KOPT-K1 (cell line): ENCODE measurements around the gene SH3BP4.

Source experiments
- H3K27ac ChIP-seq: fragments of 200-600 bp; sonication (generic); 2 replicates; pipeline ENCODE4 v1.5.1; 2016; ENCODE audit warnings: antibody characterized with exemption, mild to moderate bottlenecking, low read depth, low read length; ENCODE audit not compliant: poor library complexity, severe bottlenecking
- H3K36me3 ChIP-seq: fragments of 200-600 bp; sonication (generic); 2 replicates; pipeline ENCODE4 v1.5.1; 2017; ENCODE audit warnings: antibody characterized with exemption, mild to moderate bottlenecking, low read length, moderate library complexity; ENCODE audit not compliant: insufficient read depth
- H3K9me3 ChIP-seq: fragments of 200-600 bp; sonication (generic); 2 replicates; pipeline ENCODE4 v1.5.1; 2017; ENCODE audit warnings: antibody characterized with exemption, low read length, mild to moderate bottlenecking; ENCODE audit not compliant: insufficient read depth, poor library complexity, severe bottlenecking

SH3BP4 gene

GRCh38 chr2:234930397-234930796, 21.4 kb upstream of the SH3BP4 start:
- Histone ChIP-seq H3K9me3 (no peaks in the 10 kb centered on the region), H3K27ac (no peak overlapping the region), H3K36me3 (no peaks in the 10 kb centered on the region)

- H3K27ac ChIP-seq, result no peak overlapping the region
- H3K9me3 ChIP-seq, result no peaks in the 10 kb centered on the region
- H3K36me3 ChIP-seq, result no peaks in the 10 kb centered on the region
Measured at GRCh38 chr2:234931371-234931770, 20.4 kb upstream of the SH3BP4 start.

GRCh38 chr2:234932591-234933168, 19.1 kb upstream of the SH3BP4 start:
- no peak overlapping the region for H3K27ac ChIP-seq
- H3K36me3 ChIP-seq, result no peaks in the 10 kb centered on the region
- no peaks in the 10 kb centered on the region for H3K9me3 ChIP-seq

GRCh38 chr2:234935311-234935710, 16.5 kb upstream of the SH3BP4 start:
- Histone ChIP-seq H3K9me3 (no peaks in the 10 kb centered on the region), H3K36me3 (no peaks in the 10 kb centered on the region), H3K27ac (no peak overlapping the region)

- no peaks in the 10 kb centered on the region for H3K9me3 ChIP-seq
- no peaks in the 10 kb centered on the region for H3K36me3 ChIP-seq
- no peak overlapping the region for H3K27ac ChIP-seq
Measured at GRCh38 chr2:234939576-234939975, 12.2 kb upstream of the SH3BP4 start.

- no peaks in the 10 kb centered on the region for H3K36me3 ChIP-seq
- no peak overlapping the region for H3K27ac ChIP-seq
- H3K9me3 ChIP-seq, result no peaks in the 10 kb centered on the region
Measured at GRCh38 chr2:234939996-234940395, 11.8 kb upstream of the SH3BP4 start.

GRCh38 chr2:234940527-234940926, 11.3 kb upstream of the SH3BP4 start:
- no peaks in the 10 kb centered on the region for H3K36me3 ChIP-seq
- no peak overlapping the region for H3K27ac ChIP-seq
- H3K9me3 ChIP-seq, result no peaks in the 10 kb centered on the region

- Histone ChIP-seq H3K27ac (no peak overlapping the region), H3K9me3 (no peaks in the 10 kb centered on the region), H3K36me3 (no peaks in the 10 kb centered on the region)
Measured at GRCh38 chr2:234945339-234945873, 6.4 kb upstream of the SH3BP4 start.

GRCh38 chr2:234947556-234947955, 4.3 kb upstream of the SH3BP4 start:
- Histone ChIP-seq H3K9me3 (no peaks in the 10 kb centered on the region), H3K36me3 (no peaks in the 10 kb centered on the region), H3K27ac (no peak overlapping the region)

- no peak overlapping the region for H3K27ac ChIP-seq
Measured at GRCh38 chr2:234949762-234950434, 1.9 kb upstream of the SH3BP4 start.

GRCh38 chr2:234950435-234950729, 1.4 kb upstream of the SH3BP4 start:
- H3K9me3 ChIP-seq, result no peaks in the 10 kb centered on the region
- H3K27ac ChIP-seq, result no peak overlapping the region
- H3K36me3 ChIP-seq, result no peaks in the 10 kb centered on the region

More at GRCh38 chr2:234949762-234950434, 1.9 kb upstream of the SH3BP4 start:
- Histone ChIP-seq H3K9me3 (no peaks in the 10 kb centered on the region), H3K36me3 (no peaks in the 10 kb centered on the region)

GRCh38 chr2:234950730-234951663, 820 bp upstream of the SH3BP4 start:
- Histone ChIP-seq H3K27ac (no peak overlapping the region), H3K9me3 (no peaks in the 10 kb centered on the region), H3K36me3 (no peaks in the 10 kb centered on the region)

GRCh38 chr2:234952270-234953115, 676 bp downstream of the SH3BP4 start:
- Histone ChIP-seq H3K27ac (no peak overlapping the region), H3K36me3 (no peaks in the 10 kb centered on the region), H3K9me3 (no peaks in the 10 kb centered on the region)

GRCh38 chr2:234953116-234954031, 1.6 kb downstream of the SH3BP4 start:
- no peaks in the 10 kb centered on the region for H3K9me3 ChIP-seq
- H3K36me3 ChIP-seq, result no peaks in the 10 kb centered on the region
- no peak overlapping the region for H3K27ac ChIP-seq
